UCSD-AML1 (cell line): ENCODE measurements around the gene SBK3.
A peak's percentile ranks its signal among the peaks of the same experiment; 100 is the strongest.
"Not testable (repeated sequence)": the region's sequence is repeated elsewhere in the genome, so short reads cannot be mapped to it uniquely, and the experiment has no call there.

Source experiments
- DNase-seq: peaks from one replicate; lab custom pipeline; 2025; ENCODE audit not compliant: unreplicated experiment; lab: John Stamatoyannopoulos, UW

The SBK3 gene, protein sequence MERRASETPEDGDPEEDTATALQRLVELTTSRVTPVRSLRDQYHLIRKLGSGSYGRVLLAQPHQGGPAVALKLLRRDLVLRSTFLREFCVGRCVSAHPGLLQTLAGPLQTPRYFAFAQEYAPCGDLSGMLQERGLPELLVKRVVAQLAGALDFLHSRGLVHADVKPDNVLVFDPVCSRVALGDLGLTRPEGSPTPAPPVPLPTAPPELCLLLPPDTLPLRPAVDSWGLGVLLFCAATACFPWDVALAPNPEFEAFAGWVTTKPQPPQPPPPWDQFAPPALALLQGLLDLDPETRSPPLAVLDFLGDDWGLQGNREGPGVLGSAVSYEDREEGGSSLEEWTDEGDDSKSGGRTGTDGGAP

DNA sequence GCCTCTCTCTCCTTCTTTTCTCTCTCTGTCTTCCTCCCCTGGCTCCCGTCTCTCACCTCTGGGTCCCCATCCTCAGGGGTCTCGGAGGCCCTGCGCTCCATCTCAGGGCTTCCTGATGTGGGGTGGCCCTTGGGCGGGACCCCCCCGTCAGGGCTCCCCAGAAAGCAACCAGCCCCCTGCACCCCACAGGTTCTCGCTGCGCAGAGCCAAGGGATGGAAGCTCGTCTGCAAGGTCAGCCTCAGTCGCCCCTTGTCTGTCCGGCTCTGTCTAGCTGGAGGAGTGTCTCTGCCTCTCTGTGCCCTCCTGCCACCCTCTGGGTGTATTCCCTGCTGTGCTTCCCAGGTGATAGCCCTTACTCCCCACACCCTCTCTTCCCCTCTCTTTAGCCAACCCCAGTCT is at the start of gene SBK3:
TSS of gene SBK3 (minus strand) at position 101 of the 400 bp plus-strand sequence. CDS start at position 101, 0 bp downstream.
- no peak for DNase-seq

DNA sequence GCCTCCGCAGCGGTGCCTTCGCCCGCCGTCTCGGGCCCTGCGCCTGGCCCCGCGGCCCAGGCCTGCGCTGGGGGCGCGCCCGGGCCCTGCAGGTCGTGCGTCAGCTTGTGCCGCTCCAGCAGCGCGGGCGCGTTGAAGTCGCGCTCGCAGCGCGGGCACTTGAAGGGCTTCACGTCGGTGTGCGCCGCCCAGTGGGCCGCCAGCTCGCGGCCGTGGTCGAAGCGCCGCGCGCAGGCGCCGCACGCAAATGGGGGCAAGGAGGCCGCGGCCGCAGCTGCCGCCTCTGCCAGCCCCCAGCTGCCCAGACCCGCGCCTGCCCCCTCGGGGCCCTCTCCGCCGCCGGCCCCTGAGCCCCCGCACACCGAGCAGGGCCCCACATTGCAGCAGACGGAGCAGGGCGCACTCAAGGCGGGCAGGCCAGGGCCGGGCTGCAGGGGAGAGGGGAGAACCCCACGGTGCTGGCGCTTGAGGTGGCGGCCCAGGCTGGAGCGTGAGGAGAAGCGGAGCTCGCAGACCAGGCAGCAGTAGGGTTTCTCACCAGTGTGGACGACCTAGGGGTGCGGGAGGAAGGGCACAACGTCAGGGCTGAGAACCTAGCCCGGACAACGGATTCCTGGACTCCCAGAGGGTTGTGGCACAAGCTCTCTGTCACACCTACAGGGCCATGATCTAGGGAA is 47.9 kb upstream of the SBK3 start:
- DNase-seq: no peak

DNA sequence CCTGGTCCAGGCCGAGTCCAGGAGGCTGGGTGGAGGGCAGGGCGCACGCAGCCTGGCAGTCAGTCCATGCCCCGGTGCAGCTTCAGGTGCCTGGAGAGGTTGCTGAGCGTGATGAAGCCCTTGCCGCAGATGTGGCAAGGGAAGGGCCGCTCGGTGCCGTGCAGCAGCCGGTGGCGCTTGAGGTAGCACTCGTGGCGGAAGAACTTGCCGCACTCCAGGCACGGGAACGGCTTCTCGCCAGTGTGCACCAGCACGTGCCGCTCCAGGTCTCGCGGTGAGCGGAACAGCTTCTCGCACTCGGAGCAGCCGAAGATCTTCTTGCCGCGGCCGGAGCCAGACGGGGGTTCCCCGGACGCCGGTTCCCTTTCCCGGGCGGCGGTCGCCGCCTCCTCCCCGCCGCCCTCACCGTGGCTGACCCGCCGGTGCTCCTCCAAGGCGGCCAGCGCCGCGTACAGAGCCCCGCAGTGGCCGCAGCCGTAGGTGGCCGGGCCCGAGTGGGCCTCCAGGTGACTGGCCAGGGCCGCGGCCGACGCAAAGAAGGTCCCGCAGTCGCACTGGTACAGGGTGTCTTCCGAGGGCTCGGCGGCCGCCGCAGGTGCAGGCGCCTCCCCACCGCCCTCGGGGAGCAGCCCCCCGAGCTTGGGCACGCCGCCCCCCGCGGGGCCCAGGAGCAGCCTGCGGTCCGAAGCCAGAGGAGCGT is 47.2 kb upstream of the SBK3 start:
- no peak for DNase-seq

DNA sequence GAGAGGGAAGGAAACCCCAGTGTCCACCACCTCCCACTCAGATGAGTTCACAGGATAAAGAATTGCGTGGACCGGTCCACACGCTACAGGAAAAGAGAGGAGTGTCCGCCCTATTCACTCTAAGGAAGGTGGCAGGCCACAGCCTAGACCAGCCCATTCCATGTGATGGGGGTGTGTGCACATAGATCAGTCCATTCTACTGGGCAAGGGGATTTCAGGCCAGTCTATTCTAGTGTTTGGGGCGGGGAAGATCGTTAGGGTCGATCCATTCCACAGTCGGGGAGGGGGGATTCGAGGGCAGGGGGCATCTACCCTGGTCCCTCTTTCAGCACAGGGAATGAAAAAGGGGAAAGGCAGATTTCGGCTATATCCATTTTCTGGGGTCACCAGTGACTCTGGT is 46.2 kb upstream of the SBK3 start:
- no peak for DNase-seq

DNA sequence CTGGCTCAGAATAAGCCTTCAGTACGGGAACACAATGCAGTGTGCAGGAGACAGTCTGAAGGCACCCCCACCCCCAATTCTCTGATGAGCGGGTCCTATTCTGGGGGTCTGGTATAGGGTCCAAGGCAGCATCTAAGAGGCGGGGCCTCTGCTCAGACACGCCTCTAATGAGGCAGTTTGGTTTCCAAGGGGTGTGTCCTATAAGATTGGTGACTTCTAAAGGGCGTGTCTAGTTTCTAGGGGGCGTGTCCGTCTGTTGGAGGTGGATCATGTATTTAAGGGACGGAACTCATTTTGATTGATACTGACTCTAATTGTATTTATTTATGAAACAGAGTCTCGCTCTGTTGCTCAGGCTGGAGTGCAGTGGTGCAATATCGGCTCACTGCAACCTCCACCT is 45.3 kb upstream of the SBK3 start:
- no peak for DNase-seq

DNA sequence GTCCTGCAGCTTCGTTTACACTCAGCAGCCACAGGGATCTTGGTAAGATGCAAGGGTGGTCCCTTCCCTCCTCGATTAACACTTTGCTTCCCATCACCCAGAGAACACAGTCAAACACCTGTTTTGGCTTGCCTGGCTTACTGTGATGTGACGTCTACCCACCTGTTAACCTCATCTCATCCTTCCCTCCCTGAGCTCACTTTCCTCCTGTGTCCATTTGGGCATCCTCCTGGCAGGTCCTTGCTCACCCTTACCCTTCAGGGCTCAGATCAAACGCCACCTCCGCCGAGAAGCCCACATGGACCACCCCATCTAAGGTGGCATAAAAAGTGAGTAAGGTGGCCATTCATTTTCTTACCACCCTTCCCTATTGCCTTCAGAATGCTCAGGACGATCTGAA is 44.8 kb upstream of the SBK3 start:
- DNase-seq: no peak

DNA sequence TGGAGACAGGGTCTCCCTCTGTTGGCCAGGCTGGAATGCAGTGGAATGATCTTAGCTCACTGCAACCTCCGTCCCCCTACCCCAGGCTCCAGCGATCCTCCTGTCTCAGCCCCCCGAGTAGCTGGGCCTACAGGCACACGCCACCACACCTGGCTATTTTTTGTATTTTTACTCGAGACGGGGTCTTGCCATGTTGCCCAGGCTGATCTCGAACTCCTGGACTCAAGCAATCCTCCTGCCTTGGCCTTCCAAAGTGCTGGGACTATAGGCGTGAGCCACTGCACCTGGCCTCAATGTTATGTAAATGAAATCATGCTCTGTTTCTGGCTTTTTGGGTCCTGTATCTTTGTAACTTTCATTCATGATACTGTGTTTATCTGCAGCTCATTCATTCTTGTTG is 43.4 kb upstream of the SBK3 start:
- no peak for DNase-seq

DNA sequence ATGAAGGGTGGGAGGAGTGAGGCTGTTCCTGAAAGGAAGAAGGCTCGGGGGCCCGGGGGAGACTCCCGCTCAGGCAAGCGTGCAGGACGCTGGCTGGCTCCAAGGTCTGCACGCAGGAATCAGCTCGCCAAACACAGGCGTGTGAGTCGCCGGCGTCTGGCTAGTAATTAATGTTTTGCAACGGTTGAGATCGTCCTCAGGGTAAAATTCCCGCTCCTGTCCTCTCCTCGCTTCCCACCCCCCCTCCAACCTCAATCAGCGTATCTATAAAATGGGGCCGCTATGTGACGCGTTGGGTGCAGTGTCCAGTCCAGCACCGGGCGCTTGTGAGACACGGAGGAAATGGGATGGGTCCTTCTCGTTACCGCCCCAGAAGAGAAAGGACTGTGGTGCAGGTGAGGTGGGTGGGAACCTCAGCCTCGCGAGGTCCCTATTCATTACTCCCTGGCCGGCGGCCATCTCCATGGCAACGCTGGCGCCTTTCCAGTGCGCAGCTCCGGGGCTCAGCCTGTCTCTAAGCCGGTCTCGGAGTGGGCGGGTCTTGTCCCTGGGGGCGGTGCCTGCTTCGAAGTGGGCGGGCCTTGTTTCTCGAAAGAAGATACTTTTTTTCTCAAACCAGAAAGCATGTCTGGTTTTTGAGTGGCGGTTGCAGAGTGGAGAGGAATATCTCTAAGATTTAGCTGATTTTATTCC is 41.8 kb upstream of the SBK3 start:
- DNase-seq: peak; percentile 92

DNA sequence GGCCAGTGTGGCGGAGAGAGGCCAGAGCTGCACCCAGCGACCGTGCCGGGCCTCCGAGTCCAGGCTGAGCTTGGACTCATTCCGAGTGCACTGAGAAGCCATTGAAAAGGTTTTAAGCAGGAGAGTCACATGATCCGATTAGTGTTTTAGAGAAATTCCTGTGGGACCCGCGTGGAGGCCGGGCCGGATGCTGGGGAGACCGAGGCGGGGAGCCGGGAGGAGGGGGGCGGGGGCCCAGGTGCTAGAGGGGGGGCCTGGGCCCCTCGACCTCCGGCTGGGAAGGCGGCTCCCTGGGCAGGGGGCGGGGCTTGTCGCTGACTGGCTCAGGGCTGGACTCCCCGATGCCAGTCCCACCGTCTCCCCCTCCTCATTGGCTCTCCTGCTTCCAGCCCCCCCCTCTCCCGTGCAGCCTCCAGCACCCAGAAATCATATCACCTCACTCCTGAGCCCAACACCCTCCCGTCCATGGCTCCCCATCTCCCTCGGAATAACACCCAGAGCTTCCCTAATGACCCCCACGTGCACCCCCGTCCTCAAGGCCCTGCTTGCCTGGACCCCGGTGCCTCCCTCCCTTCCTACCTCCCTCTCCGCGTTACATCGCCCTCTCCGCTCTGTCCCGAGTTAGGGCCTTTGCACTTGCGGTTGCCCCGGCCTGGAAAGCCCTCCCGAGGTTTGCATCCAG is 40.5 kb upstream of the SBK3 start:
- DNase-seq: peak; percentile 78

DNA sequence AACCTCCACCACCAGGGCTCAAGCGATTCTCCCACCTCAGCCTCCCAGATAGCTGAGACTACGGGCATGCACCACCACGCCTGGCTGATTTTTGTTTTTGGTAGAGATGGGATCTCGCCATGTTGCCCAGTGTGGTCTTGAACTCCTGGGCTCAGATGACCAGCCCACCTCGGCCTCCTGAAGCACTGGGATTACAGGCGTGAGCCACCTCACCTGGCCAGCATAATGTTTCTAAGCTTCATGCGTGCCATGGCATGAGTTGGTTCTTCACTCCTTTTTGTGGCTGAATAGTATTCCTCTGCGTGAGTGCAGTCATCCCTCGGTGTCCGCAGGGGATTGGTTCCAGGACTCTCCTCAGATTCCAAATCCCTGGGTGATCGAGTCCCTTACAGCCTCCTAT is 39.5 kb upstream of the SBK3 start:
- DNase-seq: no peak

DNA sequence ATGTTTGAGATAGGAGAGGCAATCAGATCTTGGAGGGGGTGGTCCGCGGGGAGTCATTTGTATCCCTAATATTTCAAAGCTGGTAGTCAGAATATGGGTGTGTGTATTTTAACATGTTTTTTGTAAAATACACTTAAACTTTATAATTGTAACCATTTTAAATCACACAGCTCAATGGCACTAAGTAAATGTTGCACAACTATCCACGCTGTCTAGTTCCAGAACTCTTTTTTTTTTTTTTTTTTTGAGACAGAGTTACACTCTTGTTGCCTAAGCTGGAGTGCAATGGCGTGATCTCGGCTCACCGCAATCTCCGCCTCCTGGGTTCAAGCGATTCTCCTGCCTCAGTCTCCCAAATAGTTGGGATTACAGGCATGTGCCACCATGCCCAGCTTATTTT is 38.6 kb upstream of the SBK3 start:
- DNase-seq: not testable (repeated sequence)

DNA sequence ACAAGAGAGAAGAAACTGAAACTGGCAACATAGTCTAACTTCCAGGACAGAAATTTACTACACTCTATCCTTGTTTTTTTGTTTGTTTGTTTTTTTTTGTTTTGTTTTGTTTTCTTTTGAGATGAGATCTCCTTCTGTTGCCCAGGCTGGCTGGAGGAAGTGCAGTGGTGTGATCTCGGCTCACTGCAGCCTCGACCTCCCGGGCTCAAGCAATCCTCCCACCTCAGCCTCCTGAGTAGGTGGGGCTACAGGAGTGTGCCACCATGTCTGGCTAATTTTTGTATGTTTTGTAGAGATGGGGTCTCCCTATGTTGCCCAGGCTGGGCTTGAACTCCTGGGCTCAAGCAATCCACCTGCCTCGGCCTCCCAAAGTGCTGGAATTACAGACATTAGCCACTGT is 36.9 kb upstream of the SBK3 start:
- not testable (repeated sequence) for DNase-seq

DNA sequence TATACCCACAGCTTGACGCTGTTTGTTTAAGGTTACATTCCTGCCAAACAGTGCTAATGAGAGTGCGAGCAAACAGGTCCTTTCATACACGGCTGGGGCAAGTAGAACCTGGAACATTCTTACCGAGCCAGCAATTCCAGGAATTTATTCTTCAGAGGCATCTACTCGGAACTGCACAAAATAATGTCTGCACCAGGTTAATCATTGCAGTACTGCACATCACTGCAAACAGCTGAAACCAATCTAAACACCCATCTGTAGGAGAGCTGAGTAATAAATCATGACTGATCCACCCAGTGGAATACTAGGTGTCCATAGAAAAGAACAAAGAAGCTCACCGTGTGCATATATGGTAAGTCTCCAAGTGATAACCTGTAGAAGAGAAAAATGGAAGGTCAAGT is 36.5 kb upstream of the SBK3 start:
- DNase-seq: no peak

DNA sequence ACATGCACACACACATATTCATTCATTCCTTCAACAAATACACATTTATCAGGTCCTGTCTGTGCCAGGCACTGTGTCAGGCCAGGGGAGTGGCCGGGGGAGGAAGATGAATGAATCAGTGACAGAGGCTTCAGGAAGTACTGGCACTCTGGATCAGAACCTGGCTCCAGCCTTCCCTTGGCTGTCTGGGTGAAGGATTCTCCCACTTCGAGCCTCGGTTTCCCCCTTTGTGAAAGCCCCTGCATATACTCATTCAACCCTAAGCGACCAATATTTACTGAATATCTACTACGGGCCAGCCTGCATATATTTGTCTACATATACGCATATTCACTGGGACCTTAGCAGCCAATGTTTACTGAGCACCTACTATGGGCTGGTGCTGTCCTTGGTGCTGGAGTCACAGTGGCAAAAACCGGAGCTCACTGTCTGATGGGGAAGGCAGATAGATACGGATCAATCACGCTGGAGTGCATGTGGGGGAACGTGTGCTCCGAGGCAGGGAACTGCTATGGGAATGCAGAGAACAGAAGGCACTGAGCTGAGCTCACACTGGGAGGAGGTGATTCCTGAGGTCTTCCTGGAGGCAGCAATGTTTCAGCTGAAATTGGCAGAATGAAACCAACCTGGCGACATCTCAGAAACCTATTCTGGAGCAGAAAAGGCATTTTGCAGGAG is 35.9 kb upstream of the SBK3 start:
- no peak for DNase-seq

DNA sequence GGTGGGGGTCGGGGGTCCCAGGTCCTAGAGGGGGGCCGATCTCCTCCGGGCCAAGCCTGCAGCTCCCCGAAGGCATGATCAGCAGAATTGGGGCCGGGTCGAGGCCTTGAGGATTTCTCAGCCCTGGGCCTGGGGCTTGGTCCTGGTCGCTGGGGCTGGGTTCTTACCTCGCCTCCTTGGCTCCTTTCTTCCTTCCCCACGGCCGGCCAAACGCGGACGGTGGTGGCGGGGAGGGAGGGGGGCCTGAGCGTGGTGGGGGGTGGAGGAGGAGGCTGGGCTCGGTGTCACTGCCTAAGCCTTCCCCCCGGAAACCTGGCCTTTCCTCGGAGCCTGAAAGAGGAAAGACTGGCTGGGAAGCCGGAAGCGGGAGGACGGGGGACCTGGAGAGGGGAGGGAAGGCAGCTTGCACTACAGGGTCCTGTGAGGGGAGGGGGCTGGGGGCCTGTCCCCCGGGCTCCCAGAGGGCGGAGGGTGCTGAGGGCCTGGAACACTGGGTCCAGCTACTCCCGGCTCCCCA is 35.3 kb upstream of the SBK3 start, which contains the start of gene ZNF579:
TSS of gene ZNF579 (minus strand) at position 221 of the 517 bp plus-strand sequence. CDS start 1,209 bp downstream, outside the sequence.
- DNase-seq: peak; percentile 89

DNA sequence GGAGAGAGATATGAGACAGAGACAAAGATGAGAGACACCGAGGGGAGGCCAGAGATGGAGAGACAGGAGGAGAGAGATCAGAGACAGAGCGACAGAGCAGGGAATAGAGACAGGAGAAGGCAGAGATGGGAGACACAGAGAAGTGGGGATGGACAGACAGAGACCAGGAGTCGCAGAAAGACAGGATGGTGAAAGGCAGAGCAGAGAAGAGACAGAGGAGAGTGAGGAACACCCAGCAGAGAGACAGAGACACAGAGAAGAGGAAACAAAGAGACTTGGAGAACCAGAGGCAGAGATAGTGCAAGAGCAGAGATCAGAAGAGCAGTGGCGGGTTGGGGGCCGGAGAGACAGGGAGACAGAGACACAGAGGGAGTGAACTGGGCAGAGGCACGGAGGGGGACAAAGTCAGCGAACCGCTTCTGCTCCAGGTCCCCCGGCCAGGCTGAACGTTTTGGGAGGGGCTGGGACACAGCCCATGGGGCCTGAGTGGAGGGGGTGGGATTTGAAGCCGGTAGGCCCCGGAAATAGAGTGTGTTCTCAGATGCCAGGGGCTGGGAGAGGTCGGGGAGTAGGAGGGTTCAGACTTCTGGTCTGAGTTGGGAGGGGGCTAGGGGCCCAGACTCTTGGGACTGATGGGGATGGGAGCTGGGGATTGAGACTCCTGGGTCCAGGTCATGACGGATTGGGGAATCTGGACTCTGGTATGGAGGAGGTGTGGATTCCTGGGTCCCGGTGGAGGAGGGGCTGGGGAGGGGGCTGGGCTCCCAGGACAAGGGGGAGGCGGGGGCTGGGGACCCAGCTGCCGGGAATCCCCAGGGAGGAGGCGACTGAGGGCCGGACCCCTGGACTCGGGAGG is 34.7 kb upstream of the SBK3 start:
- no peak for DNase-seq

DNA sequence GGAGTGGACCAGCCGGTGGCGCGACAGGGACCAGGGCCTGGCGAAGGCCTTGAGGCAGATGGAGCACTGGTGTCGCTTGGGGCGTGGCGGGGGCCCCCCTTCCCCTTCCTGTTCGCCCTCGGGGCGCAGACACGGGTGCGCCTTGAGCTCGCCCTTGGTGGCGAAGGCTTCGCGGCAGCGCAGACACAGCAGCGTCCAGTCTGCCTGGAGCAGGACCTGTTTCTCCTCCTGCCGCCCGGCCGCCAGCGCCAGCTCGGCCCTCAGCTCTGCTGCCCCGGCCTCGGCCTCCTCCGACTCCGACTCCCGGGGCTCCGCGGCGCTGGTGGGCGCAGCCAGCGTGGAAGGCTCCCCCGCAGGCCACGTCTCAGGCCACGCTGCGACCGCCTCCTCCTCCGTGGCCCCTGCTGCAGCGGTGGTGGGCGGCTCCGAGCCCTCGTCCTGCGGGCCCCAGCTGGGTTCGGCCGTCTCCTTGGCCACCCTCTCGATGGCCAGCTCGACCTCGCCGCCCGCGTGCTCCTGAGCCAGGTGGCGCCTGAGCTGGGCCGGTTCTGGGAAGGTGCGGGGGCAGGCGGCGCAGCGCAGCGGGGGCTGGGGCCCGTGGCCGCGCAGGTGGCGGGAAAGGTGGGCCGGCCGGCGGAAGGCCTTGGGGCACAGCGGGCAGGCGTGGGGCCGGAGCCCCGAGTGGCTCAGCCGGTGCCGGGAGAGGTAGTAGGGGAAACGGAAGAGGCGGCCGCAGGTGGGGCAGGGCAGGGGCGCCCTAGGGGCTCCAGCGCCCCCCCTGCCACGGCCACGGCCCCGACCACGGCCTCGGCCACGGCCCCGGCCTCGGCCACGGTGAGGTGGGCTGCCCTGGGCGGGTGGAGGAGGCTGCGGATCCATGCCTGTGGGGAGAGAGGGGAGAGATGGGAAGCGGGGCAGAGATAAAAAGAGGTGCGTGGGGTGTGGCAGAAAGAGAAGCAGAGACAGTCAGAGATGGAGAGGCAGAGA is 33.7 kb upstream of the SBK3 start:
- no peak for DNase-seq
